CMK (cell line): ENCODE measurements around the gene RNF152.

ENCODE experiments used
- DNase-seq: peaks from one replicate; pipeline ENCODE4 v3.0.0-alpha.2; 2010; ENCODE audit warnings: low read depth

Gene RNF152

GRCh38 chr18:61892683-61893308 is at the start of gene RNF152:
Gene RNF152 (minus strand): TSS chr18:61893007. CDS start chr18:61816463, 76,544 bp downstream.
- no peak for DNase-seq

GRCh38 chr18:61941948-61942471 is 49.2 kb upstream of the RNF152 start:
- no peak for DNase-seq

- DNase-seq, result no peak
Measured at GRCh38 chr18:61939046-61939674, 46.4 kb upstream of the RNF152 start.

GRCh38 chr18:61935362-61935761 is 42.6 kb upstream of the RNF152 start:
- DNase-seq, result no peak

- no peak for DNase-seq
Measured at GRCh38 chr18:61931654-61932379, 39.0 kb upstream of the RNF152 start.

- DNase-seq, result no peak
Measured at GRCh38 chr18:61929881-61930640, 37.3 kb upstream of the RNF152 start.

GRCh38 chr18:61926532-61926931 is 33.7 kb upstream of the RNF152 start:
- DNase-seq, result no peak

GRCh38 chr18:61924550-61924949 is 31.7 kb upstream of the RNF152 start:
- DNase-seq, result no peak

GRCh38 chr18:61922435-61922834 is 29.6 kb upstream of the RNF152 start:
- DNase-seq, result no peak

- DNase-seq, result no peak
Measured at GRCh38 chr18:61921621-61922235, 28.9 kb upstream of the RNF152 start.

- no peak for DNase-seq
Measured at GRCh38 chr18:61917818-61918217, 25.0 kb upstream of the RNF152 start.

- DNase-seq, result no peak
Measured at GRCh38 chr18:61912476-61912875, 19.7 kb upstream of the RNF152 start.

- DNase-seq, result no peak
Measured at GRCh38 chr18:61910101-61910500, 17.3 kb upstream of the RNF152 start.

GRCh38 chr18:61908661-61909060 is 15.9 kb upstream of the RNF152 start:
- DNase-seq, result no peak

- no peak for DNase-seq
Measured at GRCh38 chr18:61901323-61901986, 8.6 kb upstream of the RNF152 start.

- no peak for DNase-seq
Measured at GRCh38 chr18:61900504-61901281, 7.9 kb upstream of the RNF152 start.

- DNase-seq, result no peak
Measured at GRCh38 chr18:61898640-61899101, 5.9 kb upstream of the RNF152 start.

GRCh38 chr18:61896757-61897156 is 4.0 kb upstream of the RNF152 start:
- no peak for DNase-seq

- DNase-seq, result no peak
Measured at GRCh38 chr18:61896118-61896517, 3.3 kb upstream of the RNF152 start.

- DNase-seq, result no peak
Measured at GRCh38 chr18:61894751-61895524, 2.1 kb upstream of the RNF152 start.
